Measurements from ENCODE around the gene CHST11. TPM values are rescaled to one million over a fixed set of nuclear protein-coding genes. Genes with fewer than 3 reads are reported as not detected.

The CHST11 gene
- total RNA-seq, 2 donors from 2014 or later, result 4.6 to 14.5 TPM

DNA sequence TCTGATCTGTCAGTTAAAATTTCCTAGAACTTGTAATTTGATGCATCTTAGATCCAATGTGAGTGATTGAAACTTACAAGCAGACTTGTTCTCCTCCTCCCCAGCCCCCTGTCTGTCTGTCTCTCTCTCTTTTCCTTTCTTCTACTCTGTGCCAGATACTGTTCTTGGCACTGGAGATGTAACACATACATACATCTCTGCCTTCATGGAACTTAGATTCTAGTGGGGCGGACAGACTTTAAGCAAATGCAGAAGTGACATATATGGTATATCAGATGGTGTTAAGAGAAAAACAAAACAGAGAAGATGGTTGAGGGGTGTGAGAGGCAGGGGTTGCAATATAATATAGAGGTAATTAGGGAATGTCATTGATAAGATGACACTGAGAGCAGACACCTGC lies 6.6 kb downstream of the CHST11 start:
- no peaks in the 10 kb centered on the region for H3K9me3 ChIP-seq
- H3K36me3 ChIP-seq (replicated peaks in 1 of 2; ENCODE audit: insufficient read depth in 1 of 2, low read depth in 2 of 2), result no peaks in the 10 kb centered on the region
- DNase-seq, result no peak
- intact Hi-C loops (cut with DNase I), result no loop called here
- H3K27ac ChIP-seq, result peak overlapping the region in 1 of 4 donors; percentile 43
- no peak for ATAC-seq
- no peak for TF ChIP-seq POLR2A (IDR thresholded peaks at IDR 0.05)
- TF ChIP-seq, protein P1, sequence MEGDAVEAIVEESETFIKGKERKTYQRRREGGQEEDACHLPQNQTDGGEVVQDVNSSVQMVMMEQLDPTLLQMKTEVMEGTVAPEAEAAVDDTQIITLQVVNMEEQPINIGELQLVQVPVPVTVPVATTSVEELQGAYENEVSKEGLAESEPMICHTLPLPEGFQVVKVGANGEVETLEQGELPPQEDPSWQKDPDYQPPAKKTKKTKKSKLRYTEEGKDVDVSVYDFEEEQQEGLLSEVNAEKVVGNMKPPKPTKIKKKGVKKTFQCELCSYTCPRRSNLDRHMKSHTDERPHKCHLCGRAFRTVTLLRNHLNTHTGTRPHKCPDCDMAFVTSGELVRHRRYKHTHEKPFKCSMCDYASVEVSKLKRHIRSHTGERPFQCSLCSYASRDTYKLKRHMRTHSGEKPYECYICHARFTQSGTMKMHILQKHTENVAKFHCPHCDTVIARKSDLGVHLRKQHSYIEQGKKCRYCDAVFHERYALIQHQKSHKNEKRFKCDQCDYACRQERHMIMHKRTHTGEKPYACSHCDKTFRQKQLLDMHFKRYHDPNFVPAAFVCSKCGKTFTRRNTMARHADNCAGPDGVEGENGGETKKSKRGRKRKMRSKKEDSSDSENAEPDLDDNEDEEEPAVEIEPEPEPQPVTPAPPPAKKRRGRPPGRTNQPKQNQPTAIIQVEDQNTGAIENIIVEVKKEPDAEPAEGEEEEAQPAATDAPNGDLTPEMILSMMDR (IDR thresholded peaks at IDR 0.05), result no peak
- no peaks in the 10 kb centered on the region for H3K27me3 ChIP-seq
- peaks cover 14% of the 10 kb centered on the region for H3K4me1 ChIP-seq
- H3K4me3 ChIP-seq, result no peak overlapping the region
- WGBS, 2 donors, result 93 to 97% methylated on average over 1 of the region's 1 CpG

DNA sequence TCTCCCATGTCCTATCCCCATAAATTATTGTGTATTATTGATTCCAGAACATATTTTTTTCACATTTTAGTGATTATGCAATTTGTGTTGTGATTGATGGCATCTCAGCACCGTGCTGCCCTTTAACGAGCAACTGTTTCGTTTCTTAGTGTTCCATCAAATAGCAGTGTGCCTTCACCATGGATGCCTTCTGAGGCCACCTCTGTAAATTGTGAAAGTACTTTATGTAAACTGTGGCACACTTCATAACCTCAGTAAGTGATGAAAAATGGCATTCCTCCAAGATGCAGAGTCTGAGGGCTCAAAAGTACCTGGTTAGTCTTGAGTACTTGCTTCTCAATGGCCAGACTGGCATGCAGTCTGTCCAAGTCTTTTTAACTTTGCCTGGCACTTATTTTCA lies 8.2 kb downstream of the CHST11 start:
- peaks cover 6% of the 10 kb centered on the region for H3K4me1 ChIP-seq
- ATAC-seq, result no peak

DNA sequence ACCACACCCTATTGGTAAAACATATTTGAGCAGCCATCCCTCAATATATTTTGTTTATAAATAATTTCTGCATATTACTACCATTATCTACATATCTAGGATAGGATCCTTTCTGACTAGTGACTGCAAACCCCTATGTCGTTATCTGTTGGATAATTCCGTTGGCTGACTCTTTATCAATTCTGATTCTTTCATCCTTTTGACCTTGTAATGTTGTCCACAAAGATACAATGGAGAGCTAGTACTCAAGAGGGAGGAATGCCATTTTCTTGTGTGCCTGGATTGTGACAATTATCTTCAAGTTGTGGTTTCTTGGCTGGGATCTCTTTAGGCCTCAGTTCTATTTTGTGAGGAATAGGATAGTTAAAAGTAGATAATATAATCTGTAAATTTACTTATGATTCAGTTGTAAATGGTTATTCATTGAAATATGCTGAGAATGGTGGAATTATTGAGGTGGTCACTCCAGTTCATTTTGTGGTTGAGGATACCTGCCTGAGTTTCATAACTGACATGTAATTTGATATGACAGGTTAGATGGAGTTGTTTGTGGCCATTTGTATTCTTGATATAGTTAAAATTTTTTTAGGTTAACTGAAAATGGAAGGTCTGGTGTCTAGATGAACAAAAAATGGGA lies 10.1 kb downstream of the CHST11 start:
- Histone ChIP-seq H3K9me3 (no peaks in the 10 kb centered on the region), H3K36me3 (replicated peaks in 1 of 2; ENCODE audit: insufficient read depth in 1 of 2, low read depth in 2 of 2) (no peaks in the 10 kb centered on the region), H3K4me1 (peaks cover 6% of the 10 kb centered on the region), H3K4me3 (no peak overlapping the region), H3K27me3 (no peaks in the 10 kb centered on the region), H3K27ac (no peak overlapping the region)
- DNase-seq, result no peak
- no peak for TF ChIP-seq POLR2A (IDR thresholded peaks at IDR 0.05)
- TF ChIP-seq, protein P1 (IDR thresholded peaks at IDR 0.05), result no peak
- intact Hi-C loops (cut with DNase I), result no loop called here
- ATAC-seq, result no peak
- 38 to 60% methylated on average over 2 of the region's 2 CpGs for WGBS, 2 donors

More for the DNA sequence above, 8.2 kb downstream of the CHST11 start:
- no peak for TF ChIP-seq POLR2A (IDR thresholded peaks at IDR 0.05)
- TF ChIP-seq, protein P1 (IDR thresholded peaks at IDR 0.05), result no peak
- H3K4me3 ChIP-seq, result no peak overlapping the region
- no peak overlapping the region for H3K27ac ChIP-seq
- intact Hi-C loops (cut with DNase I), result no loop called here
- H3K9me3 ChIP-seq, result no peaks in the 10 kb centered on the region
- no peak for DNase-seq
- H3K27me3 ChIP-seq, result no peaks in the 10 kb centered on the region
- 60 to 83% methylated on average over 3 of the region's 3 CpGs for WGBS, 2 donors
- no peaks in the 10 kb centered on the region for H3K36me3 ChIP-seq (replicated peaks in 1 of 2; ENCODE audit: insufficient read depth in 1 of 2, low read depth in 2 of 2)

DNA sequence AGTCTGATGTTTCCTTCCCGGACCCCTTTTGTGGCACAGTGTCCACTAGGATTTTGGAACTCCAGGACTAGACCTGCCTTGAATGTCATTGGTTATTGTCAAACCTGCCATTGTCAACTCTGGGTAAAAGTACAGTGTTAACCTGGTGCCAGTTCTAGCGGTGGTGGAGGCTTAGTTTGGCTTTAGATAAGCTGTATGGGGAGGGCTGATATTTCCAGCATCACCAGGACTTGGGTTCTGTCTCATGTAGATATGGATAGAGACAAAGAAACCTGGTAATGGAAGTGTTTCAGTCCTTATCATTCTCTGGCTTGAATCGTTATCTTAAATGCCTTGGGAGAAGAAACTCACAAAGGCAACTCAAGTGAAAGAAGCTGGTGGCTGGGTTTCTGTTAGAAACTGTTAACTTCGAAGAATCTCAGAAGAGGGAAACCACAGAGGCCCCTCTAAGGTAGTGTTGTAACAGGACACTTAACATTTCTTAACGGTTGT lies 10.6 kb downstream of the CHST11 start:
- Histone ChIP-seq H3K27me3 (no peaks in the 10 kb centered on the region), H3K27ac (no peak overlapping the region), H3K9me3 (no peaks in the 10 kb centered on the region), H3K4me3 (no peak overlapping the region), H3K4me1 (peaks cover 6% of the 10 kb centered on the region), H3K36me3 (replicated peaks in 1 of 2; ENCODE audit: insufficient read depth in 1 of 2, low read depth in 2 of 2) (no peaks in the 10 kb centered on the region)
- TF ChIP-seq, protein P1 (IDR thresholded peaks at IDR 0.05), result no peak
- TF ChIP-seq POLR2A (IDR thresholded peaks at IDR 0.05), result no peak
- ATAC-seq (no peak), DNase-seq (no peak)
- intact Hi-C loops (cut with DNase I), result no loop called here
- 58 to 77% methylated on average over 5 of the region's 5 CpGs for WGBS, 2 donors

DNA sequence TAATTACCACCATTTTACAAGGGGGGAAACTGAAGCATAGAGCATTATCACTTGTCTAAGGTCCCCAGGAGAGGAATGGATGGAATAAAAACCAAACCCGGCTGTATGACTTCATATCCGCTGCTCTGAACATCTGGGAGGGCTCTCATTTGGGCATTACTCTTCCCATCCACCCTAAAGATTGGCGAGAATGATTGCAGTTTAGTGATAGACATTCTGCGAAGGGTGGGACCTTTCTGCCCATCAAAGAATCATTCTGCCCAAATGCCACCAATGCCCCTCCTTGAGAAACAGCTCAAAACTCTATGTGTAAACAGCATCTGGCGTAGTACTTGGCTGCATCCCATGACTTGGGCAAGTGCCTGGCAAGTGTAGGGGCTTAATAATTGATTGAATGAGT lies 11.6 kb downstream of the CHST11 start:
- H3K36me3 ChIP-seq (replicated peaks in 1 of 2; ENCODE audit: insufficient read depth in 1 of 2, low read depth in 2 of 2), result no peaks in the 10 kb centered on the region
- no peak overlapping the region for H3K4me3 ChIP-seq
- no peak overlapping the region for H3K27ac ChIP-seq
- DNase-seq, result no peak
- no peaks in the 10 kb centered on the region for H3K4me1 ChIP-seq
- H3K27me3 ChIP-seq, result no peaks in the 10 kb centered on the region
- no peak for TF ChIP-seq POLR2A (IDR thresholded peaks at IDR 0.05)
- TF ChIP-seq, protein P1 (IDR thresholded peaks at IDR 0.05), result no peak
- ATAC-seq, result no peak
- no peaks in the 10 kb centered on the region for H3K9me3 ChIP-seq
- 85 to 89% methylated on average over 5 of the region's 5 CpGs for whole genome bisulfite sequencing, 2 donors
- intact Hi-C loops (cut with DNase I), result no loop called here
